NCI-H2081 (cell line): ENCODE data around the gene KLK3.
A peak's percentile ranks its signal among the peaks of the same experiment; 100 is the strongest.
"Not testable (repeated sequence)": the region's sequence is repeated elsewhere in the genome, so short reads cannot be mapped to it uniquely, and the experiment has no call there.

Source experiments
- DNase-seq, 2 experiments: peaks; one replicate each; lab custom pipeline; 2025; lab: John Stamatoyannopoulos, UW

The KLK3 gene

DNA sequence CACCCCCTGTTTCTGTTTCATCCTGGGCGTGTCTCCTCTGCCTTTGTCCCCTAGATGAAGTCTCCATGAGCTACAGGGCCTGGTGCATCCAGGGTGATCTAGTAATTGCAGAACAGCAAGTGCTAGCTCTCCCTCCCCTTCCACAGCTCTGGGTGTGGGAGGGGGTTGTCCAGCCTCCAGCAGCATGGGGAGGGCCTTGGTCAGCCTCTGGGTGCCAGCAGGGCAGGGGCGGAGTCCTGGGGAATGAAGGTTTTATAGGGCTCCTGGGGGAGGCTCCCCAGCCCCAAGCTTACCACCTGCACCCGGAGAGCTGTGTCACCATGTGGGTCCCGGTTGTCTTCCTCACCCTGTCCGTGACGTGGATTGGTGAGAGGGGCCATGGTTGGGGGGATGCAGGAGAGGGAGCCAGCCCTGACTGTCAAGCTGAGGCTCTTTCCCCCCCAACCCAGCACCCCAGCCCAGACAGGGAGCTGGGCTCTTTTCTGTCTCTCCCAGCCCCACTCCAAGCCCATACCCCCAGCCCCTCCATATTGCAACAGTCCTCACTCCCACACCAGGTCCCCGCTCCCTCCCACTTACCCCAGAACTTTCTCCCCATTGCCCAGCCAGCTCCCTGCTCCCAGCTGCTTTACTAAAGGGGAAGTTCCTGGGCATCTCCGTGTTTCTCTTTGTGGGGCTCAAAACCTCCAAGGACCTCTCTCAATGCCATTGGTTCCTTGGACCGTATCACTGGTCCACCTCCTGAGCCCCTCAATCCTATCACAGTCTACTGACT, at the start of gene KLK3:
TSS of gene KLK3 (plus strand) at position 280 of the 775 bp plus-strand sequence. CDS start at position 321, 41 bp downstream.
- DNase-seq = no peak

DNA sequence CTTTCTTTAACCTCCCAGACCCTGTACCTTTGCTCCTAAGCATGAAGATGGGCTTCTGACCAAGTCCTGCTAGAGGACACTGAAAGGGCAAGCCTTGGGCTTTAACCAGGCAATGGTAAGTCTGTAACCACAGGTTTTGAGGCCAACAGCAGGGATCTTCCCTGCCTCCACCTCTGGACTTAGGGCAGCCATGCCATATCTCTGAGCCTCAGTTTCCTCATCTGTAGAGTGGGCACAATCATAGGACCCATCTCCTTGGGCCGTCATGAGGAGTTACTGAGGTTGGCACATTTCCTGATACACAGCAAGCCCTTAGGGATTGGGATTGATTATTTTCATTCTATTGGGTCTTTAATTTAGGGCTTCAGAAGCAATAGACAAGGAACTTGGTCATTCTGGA, 45.9 kb upstream of the KLK3 start:
- no peak for DNase-seq

- DNase-seq = not testable (repeated sequence)
Measured at GRCh38 chr19:50811622-50812238, 43.0 kb upstream of the KLK3 start.

DNA sequence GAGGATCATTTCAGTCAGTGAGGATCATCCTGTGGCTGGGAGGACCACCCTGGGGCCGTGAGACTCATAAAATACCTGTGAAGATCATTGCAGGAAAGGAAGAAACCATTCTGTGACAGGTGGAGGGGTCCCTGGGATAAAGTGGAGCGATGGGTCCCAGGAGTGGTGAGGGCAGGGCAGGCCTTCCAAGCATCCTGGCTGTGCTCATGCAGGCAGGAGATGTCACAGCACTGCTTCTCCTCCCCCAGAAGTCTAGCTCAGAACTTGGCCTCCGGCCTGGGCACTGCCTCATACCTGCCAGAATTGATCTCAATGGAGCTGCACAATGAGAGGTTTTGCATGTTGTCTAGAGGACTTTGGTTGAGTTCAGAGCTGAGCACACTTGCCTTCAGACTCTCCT, 42.2 kb upstream of the KLK3 start:
- DNase-seq = no peak

DNA sequence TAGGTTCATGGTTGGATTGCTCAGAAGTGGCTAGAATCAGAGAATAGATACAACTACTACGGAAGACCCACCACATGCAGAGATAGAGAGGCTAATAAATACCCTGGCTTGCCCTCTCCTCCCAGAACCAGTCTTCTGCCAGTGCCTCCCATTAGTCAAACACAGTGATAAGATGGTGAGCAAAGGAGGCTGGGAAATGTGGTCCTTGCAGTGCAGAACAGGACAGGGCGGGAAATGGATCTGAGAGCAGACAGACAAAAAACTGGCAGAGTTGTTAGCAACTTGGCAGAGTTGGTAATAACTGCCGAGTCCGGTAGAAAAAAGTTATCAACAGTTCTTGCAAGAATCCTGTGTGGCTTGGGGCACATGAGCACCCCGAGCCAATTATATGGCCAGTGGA, 39.8 kb upstream of the KLK3 start:
- DNase-seq = no peak

DNA sequence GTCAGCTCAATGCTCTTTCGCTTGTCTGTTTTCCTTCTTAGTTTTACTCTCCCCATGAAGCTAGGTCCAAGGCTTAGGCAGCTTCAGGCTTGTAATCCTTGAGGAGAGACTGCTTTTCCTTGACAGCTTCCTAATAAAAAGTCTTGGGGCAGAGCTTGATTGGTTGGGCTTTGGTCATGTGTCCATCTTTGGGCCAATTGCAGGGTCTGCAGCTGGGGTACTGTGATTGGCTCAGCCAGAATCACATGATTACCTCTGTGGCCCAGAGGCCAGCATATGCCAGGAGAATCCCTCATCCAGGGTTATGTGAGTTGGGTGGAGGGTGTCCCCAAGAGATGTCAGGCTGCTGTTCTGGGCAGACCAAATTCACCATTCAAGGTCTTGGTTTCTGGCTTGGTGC, 39.3 kb upstream of the KLK3 start:
- DNase-seq = no peak

GRCh38 chr19:50817941-50818858, 36.5 kb upstream of the KLK3 start:
- peak; percentile 61 to 70 for DNase-seq

GRCh38 chr19:50818859-50819472, 35.7 kb upstream of the KLK3 start:
- DNase-seq = peak in 1 of 2 experiments; percentile 24

DNA sequence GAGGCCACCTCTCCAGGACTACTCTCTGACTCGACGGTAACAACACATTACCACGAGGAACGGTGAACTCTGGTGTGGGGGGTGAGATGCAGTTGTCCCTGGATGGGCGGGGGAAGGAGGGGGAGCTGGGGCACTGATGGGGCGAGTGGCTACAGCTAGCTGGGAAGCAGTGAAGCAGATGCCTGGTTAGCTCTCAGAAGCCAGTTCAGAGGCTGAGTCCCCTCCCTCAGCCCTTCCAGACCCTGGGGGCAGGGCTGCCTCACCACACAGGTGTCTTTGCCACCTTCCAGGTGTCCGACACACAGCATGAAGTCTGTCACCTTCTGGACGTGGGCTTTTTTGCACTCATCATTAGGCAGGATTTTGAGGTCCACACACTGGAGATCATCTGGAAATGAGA, 35.1 kb upstream of the KLK3 start:
- DNase-seq = no peak

- no peak for DNase-seq
Measured at GRCh38 chr19:50820086-50820485, 34.6 kb upstream of the KLK3 start.

GRCh38 chr19:50820549-50821247, 34.0 kb upstream of the KLK3 start:
- DNase-seq = no peak

- no peak for DNase-seq
Measured at GRCh38 chr19:50821248-50821612, 33.5 kb upstream of the KLK3 start.

DNA sequence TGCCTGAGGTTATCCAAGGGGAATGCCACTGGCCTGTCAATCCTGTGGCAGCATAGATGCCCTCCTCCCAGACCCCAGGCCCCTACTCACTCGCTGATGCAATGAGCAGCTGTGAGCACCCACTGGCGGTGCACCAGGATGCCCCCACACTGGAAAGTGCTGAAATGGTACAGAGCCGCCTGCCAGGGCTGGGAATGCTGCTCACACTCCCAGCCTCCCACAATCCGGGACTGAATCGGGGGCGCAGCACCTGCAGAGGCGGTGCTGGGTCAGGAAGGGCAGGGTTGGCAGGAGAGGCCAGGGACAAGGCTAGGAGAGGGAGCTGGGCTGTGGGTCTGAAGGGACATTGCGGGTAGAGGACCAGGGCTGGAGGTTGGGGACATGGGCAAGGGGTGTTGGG, 33.1 kb upstream of the KLK3 start:
- DNase-seq = no peak

DNA sequence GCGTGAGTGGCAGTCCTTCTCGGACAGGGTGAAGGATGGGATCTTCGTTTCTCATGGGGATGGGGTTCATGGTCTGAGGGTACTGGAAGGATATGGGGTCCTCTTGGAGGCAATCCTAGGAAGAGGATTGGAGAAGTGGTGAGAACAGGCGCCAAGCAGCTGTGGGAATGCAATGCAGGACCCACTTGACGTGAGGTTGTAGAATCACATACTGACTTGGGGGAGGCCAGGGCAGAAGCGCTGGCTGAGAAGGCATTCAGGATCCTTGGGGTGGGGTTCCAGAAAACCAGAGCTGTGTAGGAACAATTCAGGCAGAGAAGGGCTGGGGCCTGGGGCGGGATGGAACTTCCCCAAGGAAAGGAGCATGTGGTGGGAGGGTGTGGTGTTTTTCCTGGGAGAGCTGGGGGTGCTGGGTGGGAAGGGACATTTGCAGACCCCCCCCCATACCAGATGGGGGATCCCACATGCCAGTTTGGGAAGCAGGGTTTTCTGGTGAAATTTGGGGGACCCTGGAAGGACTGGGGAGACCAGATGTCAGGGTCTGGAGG, 32.0 kb upstream of the KLK3 start:
- no peak for DNase-seq

DNA sequence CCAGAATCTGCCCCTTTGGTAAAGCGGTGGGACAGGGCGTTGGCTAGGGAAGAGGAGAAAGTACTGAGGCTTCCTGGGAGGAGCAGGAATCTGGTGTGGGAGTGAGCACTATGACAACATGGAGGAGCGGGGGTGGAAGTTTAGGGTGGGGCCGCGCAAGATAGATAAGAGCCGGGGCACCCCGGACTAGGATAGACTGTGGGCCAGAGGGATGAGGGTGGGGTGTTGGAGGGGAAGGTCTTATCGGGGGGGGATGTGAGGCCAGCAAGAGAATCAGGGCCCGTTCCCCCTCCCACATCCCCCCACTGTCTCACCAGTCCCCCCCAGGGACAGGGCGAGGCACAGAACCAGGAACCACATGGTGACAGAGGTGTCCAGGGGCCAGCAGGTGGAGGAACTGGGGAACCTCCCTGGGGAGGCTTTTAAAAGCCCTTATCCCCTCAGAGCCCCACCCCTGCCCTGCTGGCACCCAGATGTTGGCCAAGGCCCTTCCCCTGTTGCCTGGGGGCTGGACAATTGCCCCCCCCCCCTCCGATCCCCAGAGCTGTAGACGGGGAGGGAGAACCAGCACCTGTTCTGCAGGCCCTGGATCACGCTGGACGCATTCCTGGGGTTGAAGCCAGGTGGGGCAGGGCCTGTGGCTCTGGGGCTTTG, 31.2 kb upstream of the KLK3 start, which contains the start of gene KLK1:
TSS of gene KLK1 (minus strand) at position 399 of the 654 bp plus-strand sequence. CDS start at position 360, 39 bp downstream.
- no peak for DNase-seq

- DNase-seq = no peak
Measured at GRCh38 chr19:50826492-50827240, 28.0 kb upstream of the KLK3 start.

DNA sequence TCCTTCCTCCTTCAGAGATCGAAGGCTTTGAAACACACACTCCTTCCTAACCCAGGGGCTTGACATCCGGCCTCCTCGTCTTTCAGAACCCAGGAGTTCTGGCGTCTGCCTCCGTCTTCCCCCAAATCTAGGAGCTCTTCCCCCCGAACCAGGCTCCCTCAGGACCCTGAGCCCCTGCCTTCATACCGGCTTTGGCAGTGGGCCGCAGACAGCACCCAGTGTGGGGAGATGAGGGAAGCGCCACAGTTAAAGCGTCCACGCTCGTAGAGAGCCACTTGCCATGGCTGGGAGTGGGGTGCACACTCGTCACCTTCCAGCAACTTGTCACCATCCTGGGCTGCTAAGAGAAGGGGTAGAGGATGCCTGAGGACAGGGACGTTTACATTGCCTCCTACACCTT, 27.2 kb upstream of the KLK3 start:
- DNase-seq = no peak

- no peak for DNase-seq
Measured at GRCh38 chr19:50829801-50830200, 24.9 kb upstream of the KLK3 start.

DNA sequence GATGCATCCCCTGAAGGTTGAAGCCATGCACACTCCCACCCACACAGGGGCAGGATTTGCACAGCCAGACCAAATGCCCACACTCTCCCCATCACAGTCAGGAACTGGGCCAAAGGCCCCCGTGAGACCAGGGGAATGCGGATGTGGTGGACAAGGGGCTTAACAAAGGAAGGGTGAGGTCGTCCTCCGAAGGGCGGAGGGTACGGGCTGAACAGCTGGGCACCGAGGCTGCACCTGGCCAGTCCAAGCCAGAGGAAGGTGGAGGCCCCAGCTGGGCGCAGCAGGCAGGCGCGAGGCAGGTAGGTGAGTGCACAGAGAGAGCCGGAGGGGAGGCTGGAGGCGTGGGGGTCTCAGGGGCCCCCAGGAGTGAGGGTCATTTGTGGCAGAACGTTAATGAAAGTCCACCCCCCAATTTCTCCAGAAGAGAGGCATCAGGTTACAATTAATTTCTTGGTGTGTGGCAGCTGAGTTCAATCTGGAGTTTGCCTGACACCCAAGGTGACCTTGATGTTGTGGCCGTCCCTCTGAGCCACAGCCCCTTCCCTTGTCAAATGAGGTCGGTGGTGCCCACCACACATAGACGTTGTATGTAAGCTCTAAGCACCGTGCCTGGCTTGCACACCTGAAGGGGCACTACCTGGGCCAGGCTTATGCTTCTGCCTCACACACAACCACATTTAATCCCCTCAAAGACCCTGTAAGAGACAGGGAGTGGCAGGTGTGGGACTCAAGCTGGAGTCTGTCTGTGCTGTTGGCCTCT, 24.3 kb upstream of the KLK3 start:
- no peak for DNase-seq
